Measurements from ENCODE around the gene PCSK6.
A peak's percentile ranks its signal among the peaks of the same experiment; 100 is the strongest.
"Not testable (repeated sequence)": the region's sequence is repeated elsewhere in the genome, so short reads cannot be mapped to it uniquely, and the experiment has no call there.

Gene PCSK6

GRCh38 chr15:101470548-101471239 lies 18.8 kb downstream of the PCSK6 start:
- no peak overlapping the region for H3K27ac Mint-ChIP-seq
- no peak overlapping the region for H3K4me3 Mint-ChIP-seq

DNA sequence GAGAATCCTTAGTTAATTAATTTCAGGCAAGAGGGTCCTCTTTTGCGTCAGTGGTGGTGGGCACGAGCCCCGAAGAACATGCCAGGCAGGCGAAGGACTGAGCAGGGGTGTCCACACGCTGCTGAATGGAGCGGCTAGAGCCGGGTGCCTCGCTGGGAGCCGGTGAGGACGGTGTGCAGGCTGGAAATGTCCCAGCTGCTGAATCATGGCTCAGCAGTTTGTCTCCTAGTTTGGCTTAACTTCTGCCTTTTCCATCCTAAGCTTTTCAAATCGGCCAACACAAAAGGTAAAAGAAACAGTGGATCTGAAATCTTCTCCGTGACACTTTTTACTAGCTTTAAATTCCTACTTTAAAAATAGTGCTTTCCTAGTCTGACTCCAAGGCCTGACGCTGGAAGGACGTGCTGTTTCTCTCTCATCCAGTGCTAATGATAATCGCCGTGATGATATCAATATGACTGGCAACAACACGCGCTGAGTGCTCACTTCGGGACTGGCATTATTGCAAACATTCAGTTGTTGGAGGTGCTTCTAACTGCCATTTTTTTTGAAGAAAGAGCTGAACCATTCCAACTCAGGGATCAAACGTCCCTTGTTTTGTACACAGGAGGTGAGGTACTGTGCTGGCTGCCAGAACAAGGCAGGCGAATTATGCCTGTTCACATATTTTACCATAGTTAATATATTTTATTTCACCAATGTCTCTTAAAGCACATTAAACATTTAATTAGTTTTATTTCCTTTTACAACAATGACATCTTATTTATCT lies 19.8 kb downstream of the PCSK6 start:
- no peak overlapping the region for H3K4me3 Mint-ChIP-seq
- peaks cover 31% of the 10 kb centered on the region for H3K27me3 Mint-ChIP-seq
- H3K9me3 Mint-ChIP-seq = peaks cover 6% of the 10 kb centered on the region
- H3K4me1 Mint-ChIP-seq = no peaks in the 10 kb centered on the region
- H3K27ac Mint-ChIP-seq = no peak overlapping the region
- no peak for ATAC-seq
- no peaks in the 10 kb centered on the region for H3K36me3 Mint-ChIP-seq

More at GRCh38 chr15:101470548-101471239, 18.8 kb downstream of the PCSK6 start:
- H3K9me3 Mint-ChIP-seq = peaks cover 6% of the 10 kb centered on the region
- peaks cover 27% of the 10 kb centered on the region for H3K27me3 Mint-ChIP-seq
- no peaks in the 10 kb centered on the region for H3K36me3 Mint-ChIP-seq
- H3K4me1 Mint-ChIP-seq = no peaks in the 10 kb centered on the region
- no peak for ATAC-seq

DNA sequence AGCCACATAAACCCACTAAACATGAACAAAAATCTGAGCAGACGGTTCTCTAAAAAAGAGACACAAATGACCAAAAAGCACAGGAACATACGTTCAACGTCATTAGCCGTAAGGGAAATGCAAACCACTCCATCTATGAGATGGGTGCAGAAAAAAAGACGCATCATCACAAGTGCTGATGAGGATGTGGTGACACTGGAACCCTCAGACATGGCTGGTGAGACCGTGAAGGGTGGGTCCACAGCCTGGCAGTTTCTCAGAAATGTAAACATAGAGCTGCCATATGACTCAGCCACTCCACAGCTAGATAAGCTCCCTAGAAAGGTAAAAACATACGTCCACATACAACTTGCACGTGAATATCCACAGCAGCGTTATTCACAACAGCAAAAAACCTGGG lies 23.3 kb downstream of the PCSK6 start:
- Mint-ChIP-seq H3K9me3 (peaks cover 6% of the 10 kb centered on the region), H3K4me3 (no peak overlapping the region), H3K4me1 (no peaks in the 10 kb centered on the region), H3K36me3 (no peaks in the 10 kb centered on the region), H3K27ac (no peak overlapping the region), H3K27me3 (peaks cover 36% of the 10 kb centered on the region)
- ATAC-seq = no peak

GRCh38 chr15:101464999-101465669 lies 24.4 kb downstream of the PCSK6 start:
- no peaks in the 10 kb centered on the region for H3K4me1 Mint-ChIP-seq
- no peaks in the 10 kb centered on the region for H3K36me3 Mint-ChIP-seq
- peaks cover 43% of the 10 kb centered on the region for H3K27me3 Mint-ChIP-seq
- peaks cover 6% of the 10 kb centered on the region for H3K9me3 Mint-ChIP-seq
- no peak for ATAC-seq
- H3K4me3 Mint-ChIP-seq = no peak overlapping the region
- H3K27ac Mint-ChIP-seq = no peak overlapping the region

DNA sequence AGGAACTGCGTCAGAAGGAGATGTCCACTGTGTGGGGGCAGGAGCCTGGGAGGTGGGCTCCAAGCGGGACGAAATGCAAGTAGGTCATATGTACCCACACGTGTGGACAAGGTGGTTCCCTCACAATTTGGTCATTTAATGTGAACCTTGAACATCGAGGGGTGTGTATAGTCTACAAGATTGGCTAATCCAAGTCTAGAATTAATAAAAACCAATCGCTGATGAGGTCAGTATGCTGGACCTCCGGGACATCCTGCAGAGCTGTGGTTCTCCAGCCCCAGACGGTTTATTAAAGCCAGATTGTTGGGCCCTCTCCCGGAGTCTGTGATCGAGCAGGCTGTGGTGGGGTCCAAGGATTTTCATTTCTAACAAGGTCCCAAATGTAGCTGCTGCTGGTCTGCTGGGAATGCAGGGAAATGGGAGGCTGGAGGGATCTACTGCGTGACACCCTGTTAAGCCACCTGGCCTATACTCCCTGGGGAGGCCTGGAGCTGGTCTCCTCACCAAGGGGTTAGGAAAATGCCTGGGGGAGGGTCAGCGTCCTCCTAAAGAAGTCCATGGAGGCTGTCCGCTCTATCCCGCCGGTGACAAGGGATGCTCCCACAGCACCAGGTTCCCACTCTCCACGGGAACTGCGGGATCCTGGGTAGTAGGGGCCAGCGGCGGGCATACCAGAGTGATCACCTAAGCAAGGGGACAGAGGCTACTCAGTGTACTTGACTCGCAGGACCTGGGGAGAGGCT lies 25.1 kb downstream of the PCSK6 start:
- Mint-ChIP-seq H3K4me3 (no peak overlapping the region), H3K27ac (no peak overlapping the region), H3K27me3 (peaks cover 50% of the 10 kb centered on the region), H3K9me3 (peaks cover 6% of the 10 kb centered on the region), H3K4me1 (no peaks in the 10 kb centered on the region), H3K36me3 (no peaks in the 10 kb centered on the region)
- ATAC-seq = no peak

GRCh38 chr15:101463696-101464095 lies 25.8 kb downstream of the PCSK6 start:
- H3K36me3 Mint-ChIP-seq, H3K4me3 Mint-ChIP-seq, H3K9me3 Mint-ChIP-seq, ATAC-seq, H3K4me1 Mint-ChIP-seq, H3K27ac Mint-ChIP-seq: not testable (repeated sequence)
- peaks cover 58% of the 10 kb centered on the region for H3K27me3 Mint-ChIP-seq

DNA sequence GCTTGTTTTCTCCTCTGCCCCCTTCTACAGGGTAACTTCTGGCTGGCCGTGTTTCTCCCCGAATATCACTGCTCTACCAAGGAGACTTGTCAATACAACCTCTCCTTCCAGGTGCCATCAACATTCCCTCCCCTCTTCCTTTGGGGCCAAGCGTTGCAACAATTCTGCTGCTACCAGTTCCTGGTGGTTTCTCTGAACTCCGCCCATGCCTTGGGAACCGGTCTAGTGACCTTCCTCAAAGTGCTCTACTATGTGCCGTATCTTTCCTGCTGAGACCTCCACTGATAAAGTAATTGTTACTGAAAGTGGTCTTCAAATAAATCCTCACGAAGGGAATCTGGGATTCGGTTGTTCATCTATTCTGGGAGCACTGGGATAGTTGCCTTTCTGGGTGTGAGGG lies 26.2 kb downstream of the PCSK6 start:
- Mint-ChIP-seq H3K4me3 (no peak overlapping the region), H3K27me3 (peaks cover 58% of the 10 kb centered on the region), H3K36me3 (no peaks in the 10 kb centered on the region), H3K4me1 (no peaks in the 10 kb centered on the region), H3K9me3 (peaks cover 6% of the 10 kb centered on the region), H3K27ac (no peak overlapping the region)
- no peak for ATAC-seq

GRCh38 chr15:101461097-101461496 lies 28.4 kb downstream of the PCSK6 start:
- no peak overlapping the region for H3K4me3 Mint-ChIP-seq
- no peak for ATAC-seq
- peaks cover 3% of the 10 kb centered on the region for H3K9me3 Mint-ChIP-seq
- no peak overlapping the region for H3K27ac Mint-ChIP-seq
- no peaks in the 10 kb centered on the region for H3K36me3 Mint-ChIP-seq
- H3K4me1 Mint-ChIP-seq = no peaks in the 10 kb centered on the region
- H3K27me3 Mint-ChIP-seq = peaks cover 56% of the 10 kb centered on the region

- Mint-ChIP-seq H3K9me3 (no peaks in the 10 kb centered on the region), H3K4me1 (no peaks in the 10 kb centered on the region), H3K36me3 (no peaks in the 10 kb centered on the region), H3K4me3 (no peak overlapping the region), H3K27ac (no peak overlapping the region), H3K27me3 (peaks cover 44% of the 10 kb centered on the region)
- no peak for ATAC-seq
Measured at GRCh38 chr15:101459579-101460300, 29.8 kb downstream of the PCSK6 start.

DNA sequence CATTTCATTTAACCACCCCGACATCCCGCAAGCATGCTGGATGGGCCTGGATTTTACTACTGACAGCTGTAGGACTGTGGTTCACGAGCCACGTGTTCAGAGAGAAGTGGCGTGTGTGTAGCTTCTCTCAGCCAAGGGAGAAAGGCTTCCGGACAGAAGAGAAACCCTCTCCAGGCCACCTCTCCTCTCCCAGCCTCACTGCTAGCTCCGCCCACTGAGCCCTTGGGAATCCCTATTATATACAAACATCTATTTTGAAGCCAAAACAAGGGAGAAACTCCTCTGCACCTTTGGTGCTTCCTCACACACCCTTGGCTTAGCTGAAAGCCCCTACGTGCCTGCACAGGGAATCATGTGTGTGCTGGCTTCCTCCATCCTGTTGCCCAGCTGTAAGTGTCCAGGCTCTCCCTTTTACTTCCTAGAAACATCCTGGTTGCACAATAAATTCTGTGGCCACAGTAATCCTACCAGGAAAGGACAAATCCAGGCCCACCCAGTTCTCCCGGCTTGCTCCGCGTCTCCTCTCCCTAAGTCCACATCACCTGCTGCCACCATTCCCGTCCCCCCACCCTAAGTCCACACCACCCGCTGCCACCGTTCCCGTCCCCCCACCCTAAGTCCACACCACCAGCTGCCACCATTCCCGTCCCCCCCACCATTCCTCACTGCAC lies 30.5 kb downstream of the PCSK6 start:
- H3K4me3 Mint-ChIP-seq = no peak overlapping the region
- no peaks in the 10 kb centered on the region for H3K36me3 Mint-ChIP-seq
- no peaks in the 10 kb centered on the region for H3K4me1 Mint-ChIP-seq
- H3K27me3 Mint-ChIP-seq = peaks cover 43% of the 10 kb centered on the region
- ATAC-seq = peak; percentile 49
- H3K27ac Mint-ChIP-seq = no peak overlapping the region
- no peaks in the 10 kb centered on the region for H3K9me3 Mint-ChIP-seq

DNA sequence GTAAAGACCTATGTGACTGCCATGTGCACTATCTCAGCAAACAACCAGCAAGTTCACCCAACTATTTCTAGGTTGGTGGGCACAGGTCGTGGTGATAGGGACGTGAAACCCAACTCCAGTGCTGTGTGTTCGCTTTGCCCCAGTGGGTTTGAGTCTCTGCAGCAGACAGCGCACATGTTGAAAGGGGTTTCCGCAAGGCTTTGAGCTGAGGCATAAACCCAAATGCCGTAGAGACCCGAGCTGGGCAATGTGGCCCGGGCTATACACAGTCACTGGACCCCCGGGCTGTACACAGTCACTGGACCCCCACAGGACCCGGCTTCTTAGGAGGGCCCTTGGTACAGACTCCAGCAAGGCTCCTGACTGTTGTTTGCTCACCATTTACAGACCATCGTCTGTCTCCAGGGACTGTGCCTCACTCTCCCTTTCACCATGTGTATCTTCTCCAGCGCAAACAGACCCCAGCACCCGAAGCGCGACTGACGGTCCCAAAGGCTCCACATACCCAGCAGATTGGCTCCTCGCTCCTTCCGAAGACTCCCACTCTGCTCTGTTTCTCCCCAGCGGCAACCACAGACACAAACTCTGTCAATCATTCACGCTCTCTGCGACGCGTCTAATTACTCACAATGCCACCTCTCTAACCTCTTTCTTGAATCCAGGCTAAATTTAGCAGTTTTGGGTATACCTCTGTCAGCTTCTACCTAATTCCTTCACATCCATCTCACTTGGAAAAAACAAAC lies 31.2 kb downstream of the PCSK6 start:
- H3K4me1 Mint-ChIP-seq = no peaks in the 10 kb centered on the region
- ATAC-seq = no peak
- H3K36me3 Mint-ChIP-seq = no peaks in the 10 kb centered on the region
- H3K9me3 Mint-ChIP-seq = no peaks in the 10 kb centered on the region
- H3K4me3 Mint-ChIP-seq = no peak overlapping the region
- H3K27ac Mint-ChIP-seq = no peak overlapping the region
- H3K27me3 Mint-ChIP-seq = peaks cover 43% of the 10 kb centered on the region

DNA sequence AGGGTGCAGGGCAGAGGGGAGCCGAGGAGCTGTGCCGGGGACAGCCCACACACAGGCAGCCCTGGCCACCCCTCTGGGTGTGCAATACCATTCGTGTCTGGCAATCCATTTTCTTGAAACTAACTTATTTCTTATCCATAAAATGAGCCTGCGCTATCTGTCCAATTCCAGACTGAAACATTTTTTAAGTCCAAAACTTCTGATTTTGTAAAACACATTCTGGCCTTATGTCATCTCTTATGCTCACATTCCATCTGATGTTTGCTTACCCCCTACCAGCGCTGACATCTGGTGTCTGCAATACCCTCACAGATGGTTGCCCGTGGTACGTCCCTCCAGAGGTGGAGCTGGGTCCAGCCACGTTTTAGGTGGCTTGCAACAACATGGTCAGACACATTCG lies 31.8 kb downstream of the PCSK6 start:
- no peaks in the 10 kb centered on the region for H3K4me1 Mint-ChIP-seq
- no peaks in the 10 kb centered on the region for H3K9me3 Mint-ChIP-seq
- no peak overlapping the region for H3K27ac Mint-ChIP-seq
- H3K27me3 Mint-ChIP-seq = peaks cover 45% of the 10 kb centered on the region
- H3K4me3 Mint-ChIP-seq = no peak overlapping the region
- H3K36me3 Mint-ChIP-seq = no peaks in the 10 kb centered on the region
- no peak for ATAC-seq

- no peak overlapping the region for H3K27ac Mint-ChIP-seq
- no peak for ATAC-seq
- H3K4me3 Mint-ChIP-seq = no peak overlapping the region
- H3K27me3 Mint-ChIP-seq = peaks cover 55% of the 10 kb centered on the region
- H3K4me1 Mint-ChIP-seq = no peaks in the 10 kb centered on the region
- no peaks in the 10 kb centered on the region for H3K9me3 Mint-ChIP-seq
- no peaks in the 10 kb centered on the region for H3K36me3 Mint-ChIP-seq
Measured at GRCh38 chr15:101456057-101456739, 33.3 kb downstream of the PCSK6 start.

Measured in stimulated activated memory B cell treated with anti-CD40 and anti-IgM and Interleukin-4, amounts not matched to agents 10 μg/mL and 1 μg/mL and 100 μg/mL, for 72 hours (primary cell).